Fibroblast of lung (primary cell): ENCODE results near the gene CDCA8.

Experiments used
- EZH2 ChIP-seq: IDR thresholded peaks from 2 replicates; pipeline ENCODE4 v1.5.1; 2012; ENCODE audit warnings: low read length, control low read depth, mild to moderate bottlenecking; ENCODE audit errors: missing control alignments
- TF ChIP-seq, protein P1 (sequence below), 2 donors: IDR thresholded peaks in 1 of 2; conservative IDR thresholded peaks in 1 of 2; 1 replicate in 1 of 2; 2 replicates in 1 of 2; pipeline ENCODE4 v1.5.1; 2011 to 2012; ENCODE audit warnings: low read length in 2 of 2, control low read depth in 1 of 2, inconsistent platforms in 1 of 2, low read depth in 1 of 2, mild to moderate bottlenecking in 1 of 2

DNA sequence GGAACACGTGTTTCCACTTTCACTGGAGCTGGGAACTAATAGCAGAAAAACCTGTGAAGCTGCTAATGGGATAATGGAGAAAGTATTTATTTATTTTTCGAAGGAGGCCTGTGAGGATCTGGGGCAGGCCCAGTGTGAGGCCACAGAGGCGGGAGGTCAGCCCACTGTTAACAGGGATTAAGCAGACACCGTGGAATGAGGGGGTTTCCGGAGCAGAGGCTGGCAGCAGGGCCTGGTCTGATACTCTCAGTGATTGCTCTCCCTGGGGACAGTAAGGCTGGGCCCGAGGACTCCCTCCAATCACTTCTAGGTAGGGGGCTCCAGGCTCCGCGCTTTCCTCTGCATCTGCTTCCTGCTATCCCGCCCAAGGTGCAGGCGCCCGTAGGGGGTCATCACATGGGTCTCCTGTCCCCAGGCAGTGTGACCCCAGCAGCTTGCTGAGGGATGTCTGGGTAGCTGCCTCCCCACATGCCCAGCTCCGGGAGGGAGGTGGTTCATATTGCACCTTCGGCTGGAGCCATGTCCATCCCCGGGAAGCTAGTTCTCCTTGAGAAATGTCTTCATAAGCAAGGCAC, 28.8 kb upstream of the CDCA8 start:
- TF ChIP-seq, protein P1, sequence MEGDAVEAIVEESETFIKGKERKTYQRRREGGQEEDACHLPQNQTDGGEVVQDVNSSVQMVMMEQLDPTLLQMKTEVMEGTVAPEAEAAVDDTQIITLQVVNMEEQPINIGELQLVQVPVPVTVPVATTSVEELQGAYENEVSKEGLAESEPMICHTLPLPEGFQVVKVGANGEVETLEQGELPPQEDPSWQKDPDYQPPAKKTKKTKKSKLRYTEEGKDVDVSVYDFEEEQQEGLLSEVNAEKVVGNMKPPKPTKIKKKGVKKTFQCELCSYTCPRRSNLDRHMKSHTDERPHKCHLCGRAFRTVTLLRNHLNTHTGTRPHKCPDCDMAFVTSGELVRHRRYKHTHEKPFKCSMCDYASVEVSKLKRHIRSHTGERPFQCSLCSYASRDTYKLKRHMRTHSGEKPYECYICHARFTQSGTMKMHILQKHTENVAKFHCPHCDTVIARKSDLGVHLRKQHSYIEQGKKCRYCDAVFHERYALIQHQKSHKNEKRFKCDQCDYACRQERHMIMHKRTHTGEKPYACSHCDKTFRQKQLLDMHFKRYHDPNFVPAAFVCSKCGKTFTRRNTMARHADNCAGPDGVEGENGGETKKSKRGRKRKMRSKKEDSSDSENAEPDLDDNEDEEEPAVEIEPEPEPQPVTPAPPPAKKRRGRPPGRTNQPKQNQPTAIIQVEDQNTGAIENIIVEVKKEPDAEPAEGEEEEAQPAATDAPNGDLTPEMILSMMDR (conservative IDR thresholded peaks at IDR 0.05 in 1 of 2, IDR thresholded peaks at IDR 0.05 in 1 of 2; ENCODE audit: low read depth in 1 of 2, low read length in 2 of 2) = no peak
- no peak for TF ChIP-seq EZH2
